ENCODE measurements around the gene NIM1K.
"Not testable (repeated sequence)": the region's sequence is repeated elsewhere in the genome, so short reads cannot be mapped to it uniquely, and the experiment has no call there.

Gene NIM1K

DNA sequence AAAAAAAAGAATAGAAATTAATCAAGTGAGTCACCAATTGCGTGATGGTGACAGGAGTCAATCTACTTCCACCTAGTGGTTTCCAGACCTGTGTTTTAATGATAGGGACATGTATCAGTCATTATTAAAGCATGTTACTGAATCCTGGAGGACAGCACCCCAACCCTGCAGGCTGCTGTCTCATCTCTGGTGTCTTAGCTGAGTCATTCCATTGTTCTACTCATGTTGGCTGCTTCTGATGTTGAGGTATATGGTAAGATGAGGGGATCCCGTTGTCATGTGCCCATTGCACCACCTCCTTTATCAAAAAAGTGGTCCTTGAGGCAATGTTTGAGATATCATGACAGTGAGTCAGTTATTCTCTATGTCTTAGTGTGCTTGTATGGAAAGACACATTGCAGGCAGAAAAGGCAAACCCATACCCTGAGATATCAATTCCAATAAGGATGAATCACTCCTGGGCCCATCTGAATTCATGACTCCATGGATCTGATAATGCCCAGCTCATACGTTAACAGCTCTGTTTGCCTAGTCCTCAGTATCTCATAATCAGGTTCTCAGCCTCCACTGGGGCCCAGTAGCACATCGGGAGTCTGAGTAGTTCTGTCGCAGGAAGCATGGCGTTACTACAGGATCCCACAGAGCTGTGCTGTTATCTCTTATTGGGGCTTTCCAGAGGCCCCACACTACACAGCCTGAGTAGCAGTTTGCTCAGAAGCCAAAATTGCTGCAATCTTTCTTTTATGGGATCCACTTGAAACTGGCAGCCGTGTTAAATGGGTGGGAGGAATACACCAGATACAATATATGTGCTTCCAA lies 90.0 kb downstream of the NIM1K start:
- no peak for DNase-seq (ENCODE audit: low spot score)

DNA sequence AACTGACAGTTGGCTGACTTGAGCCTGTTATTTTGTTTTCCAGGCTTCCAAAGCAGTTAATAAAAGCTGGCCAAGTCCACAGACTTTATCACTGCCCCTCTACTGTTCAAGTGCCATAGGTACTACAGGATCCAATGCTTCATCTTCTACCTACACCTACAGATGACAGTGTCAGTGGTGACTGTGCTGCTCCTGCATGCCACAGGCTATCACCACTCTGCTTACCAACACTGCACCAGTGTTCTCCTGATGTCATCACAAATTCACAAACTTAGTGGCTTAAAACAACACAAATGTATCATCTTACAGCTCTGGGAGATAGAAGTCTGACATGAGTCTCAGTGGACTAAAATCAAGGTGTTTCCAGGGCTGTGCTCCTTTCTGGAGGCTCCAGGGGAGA lies 94.6 kb downstream of the NIM1K start:
- DNase-seq (ENCODE audit: low spot score), result no peak

DNA sequence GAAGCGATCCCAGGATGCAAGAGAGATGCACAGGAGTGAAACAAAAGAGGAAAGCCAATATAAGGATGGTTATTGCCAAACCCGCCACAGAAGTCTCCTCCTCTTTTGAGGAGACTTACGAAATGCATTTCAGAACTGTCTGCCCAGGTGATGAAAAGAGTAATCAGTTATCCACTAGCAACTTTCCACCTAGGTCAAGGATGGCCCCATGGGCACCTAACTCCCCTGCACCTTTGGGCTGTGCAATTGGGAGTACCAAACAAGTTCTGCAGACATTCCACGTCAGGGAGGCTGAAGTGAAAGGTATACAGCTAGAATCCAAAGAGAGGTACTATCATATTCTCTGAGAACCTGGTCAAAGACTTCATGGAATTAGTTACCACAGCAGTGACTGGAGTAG lies 95.5 kb downstream of the NIM1K start:
- DNase-seq (ENCODE audit: low spot score), result no peak

- no peak for DNase-seq (ENCODE audit: low spot score)
Observed at GRCh38 chr5:43288269-43288831, 96.3 kb downstream of the NIM1K start.

GRCh38 chr5:43290726-43291125 lies 98.7 kb downstream of the NIM1K start:
- no peak for DNase-seq (ENCODE audit: low spot score)

GRCh38 chr5:43294226-43294625 lies 102.2 kb downstream of the NIM1K start:
- no peak for DNase-seq (ENCODE audit: low spot score)

- no peak for DNase-seq (ENCODE audit: low spot score)
Observed at GRCh38 chr5:43295202-43295601, 103.2 kb downstream of the NIM1K start.

GRCh38 chr5:43296835-43297234 lies 104.8 kb downstream of the NIM1K start:
- no peak for DNase-seq (ENCODE audit: low spot score)

DNA sequence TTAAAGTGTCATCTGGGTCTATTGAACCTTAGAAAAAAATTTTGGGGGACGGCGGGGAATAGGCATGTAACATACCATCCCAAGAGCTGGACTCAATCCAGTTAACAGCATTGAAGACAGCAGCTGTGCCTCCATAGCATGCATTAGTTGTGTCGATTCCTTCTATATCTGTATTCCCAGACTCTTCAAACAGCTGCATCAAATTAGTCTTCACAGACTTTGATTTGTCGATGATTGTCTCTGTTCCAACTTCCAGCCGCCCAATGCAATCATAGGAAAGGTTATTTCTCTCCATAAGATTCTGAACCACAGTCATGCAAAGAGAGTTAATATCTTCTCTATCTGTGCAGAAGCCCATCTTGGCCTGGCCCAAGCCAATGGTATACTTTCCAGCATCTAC lies 106.4 kb downstream of the NIM1K start:
- no peak for DNase-seq (ENCODE audit: low spot score)

DNA sequence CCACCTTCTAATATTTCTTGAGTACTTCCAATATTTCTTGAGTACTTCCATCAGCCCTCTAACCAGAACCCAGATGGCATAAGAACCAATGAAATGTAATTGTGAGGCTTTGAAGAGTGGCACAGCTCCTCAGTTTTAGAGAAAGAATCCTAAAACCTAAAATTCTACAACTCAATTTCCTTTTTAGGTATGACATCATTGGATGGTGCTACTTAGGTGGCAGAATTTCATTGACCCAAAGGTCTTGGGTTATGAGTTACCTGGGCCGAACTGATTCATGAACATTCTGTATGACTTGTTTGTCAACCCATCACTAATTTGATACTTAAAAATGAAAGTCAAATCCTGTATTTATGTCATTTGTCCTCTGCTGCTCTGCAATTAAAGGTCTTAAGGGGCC lies 108.1 kb downstream of the NIM1K start:
- no peak for DNase-seq (ENCODE audit: low spot score)

DNA sequence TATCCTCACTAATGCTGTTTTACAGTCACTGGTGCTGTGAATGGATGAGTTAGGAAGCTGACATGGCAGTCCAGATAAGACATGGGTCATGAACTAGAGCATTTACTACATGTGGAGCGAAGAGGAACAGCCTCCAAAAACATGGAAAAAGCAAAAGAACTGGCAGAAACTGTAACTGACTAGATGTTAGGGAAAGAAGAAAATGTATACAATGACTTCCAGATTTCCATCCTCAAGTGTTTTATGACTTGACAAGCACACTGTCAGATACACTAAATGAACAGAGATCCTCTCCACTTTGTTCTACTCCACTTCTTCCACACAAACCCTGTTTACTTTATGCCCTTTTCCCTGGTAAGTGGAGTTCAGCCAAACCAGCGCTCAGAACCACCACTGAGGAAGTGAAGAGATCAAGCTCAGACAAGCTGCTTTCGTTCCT lies 109.6 kb downstream of the NIM1K start:
- no peak for DNase-seq (ENCODE audit: low spot score)

DNA sequence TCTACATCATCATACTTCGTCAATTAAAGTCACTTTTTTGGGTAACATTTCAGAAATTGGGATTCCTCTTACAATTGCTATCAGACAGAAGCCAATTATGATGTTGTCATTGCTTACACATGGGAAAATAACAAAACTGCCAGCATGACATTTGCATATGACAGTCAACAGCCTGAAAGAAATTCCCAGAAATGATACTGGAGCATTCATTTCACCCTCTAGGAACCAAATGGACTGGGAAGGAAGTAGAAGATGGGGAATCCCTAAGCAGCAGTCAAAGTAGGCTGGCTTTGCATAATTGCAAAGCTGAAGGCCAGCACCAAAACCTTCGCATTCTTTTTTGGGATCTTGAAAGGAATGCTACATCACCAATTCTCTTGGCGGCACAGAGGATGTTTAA lies 110.5 kb downstream of the NIM1K start:
- no peak for DNase-seq (ENCODE audit: low spot score)

DNA sequence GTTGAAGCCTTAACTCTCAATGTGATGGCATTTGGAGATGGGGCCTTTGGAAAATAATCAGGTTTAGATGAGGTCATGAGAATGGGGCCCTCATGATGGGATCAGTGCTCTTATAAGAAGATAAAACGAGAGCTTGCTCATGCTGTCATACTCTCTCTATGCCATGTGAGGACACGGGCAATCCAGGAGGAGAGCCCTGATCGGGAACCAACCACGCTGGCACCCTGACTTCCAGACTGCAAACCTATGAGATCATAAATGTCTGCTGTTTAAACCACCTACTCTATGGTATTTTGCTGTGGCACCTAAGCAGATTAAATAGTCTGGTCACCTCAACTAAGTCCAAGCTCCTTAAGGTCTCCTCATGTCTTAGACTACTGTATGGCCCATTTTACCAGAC lies 111.2 kb downstream of the NIM1K start:
- DNase-seq (ENCODE audit: low spot score), result no peak

GRCh38 chr5:43304525-43304924 lies 112.5 kb downstream of the NIM1K start:
- DNase-seq (ENCODE audit: low spot score), result no peak

DNA sequence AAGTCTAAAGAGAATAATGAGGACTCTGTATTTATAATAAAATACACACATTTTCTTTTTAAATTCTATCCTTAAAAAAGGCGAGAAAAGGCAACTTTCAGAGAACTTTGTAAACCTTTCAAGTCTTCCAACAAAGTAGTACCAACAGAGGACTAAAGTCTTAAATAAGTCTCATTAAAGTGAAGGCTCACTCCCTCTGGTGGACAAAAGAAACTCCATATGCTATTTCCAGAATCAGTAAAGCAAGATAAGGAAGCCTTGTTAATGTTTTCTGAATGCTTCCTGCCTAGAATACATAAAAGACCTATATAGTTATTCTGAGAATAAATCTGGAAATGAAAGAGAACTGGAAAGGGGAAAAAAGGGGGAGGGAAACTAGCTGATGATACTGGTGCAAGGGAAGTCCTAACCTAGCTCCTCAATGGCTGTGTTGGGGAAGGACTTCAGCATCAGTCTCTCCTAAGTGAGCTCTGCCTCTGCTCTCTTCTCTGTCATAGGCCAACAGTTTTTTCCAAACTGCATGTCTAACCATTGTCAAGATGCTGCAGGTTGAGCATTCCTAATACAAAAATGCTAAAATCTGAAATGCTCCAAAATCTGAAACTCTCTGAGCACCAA lies 114.0 kb downstream of the NIM1K start:
- DNase-seq (ENCODE audit: low spot score), result peak; percentile 88

DNA sequence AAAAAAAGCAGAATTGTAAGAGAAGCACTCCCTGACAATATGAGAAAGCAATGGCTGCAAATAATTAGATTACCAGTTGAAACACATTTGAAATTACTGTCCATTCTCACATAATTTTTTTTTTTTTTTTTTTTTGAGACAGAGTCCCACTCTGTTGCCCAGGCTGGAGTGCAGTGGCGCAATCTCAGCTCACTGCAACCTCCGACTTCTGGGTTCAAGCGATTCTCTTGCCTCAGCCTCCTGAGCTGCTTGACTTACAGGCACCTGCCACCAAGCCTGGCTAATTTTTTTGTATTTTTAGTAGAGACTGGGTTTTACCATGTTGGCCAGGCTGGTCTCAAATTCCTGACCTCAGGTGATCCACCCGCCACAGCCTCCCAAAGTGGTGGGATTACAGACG lies 114.9 kb downstream of the NIM1K start:
- DNase-seq (ENCODE audit: low spot score), result not testable (repeated sequence)

- no peak for DNase-seq (ENCODE audit: low spot score)
Observed at GRCh38 chr5:43309122-43309521, 117.1 kb downstream of the NIM1K start.

- DNase-seq (ENCODE audit: low spot score), result no peak
Observed at GRCh38 chr5:43309637-43310036, 117.6 kb downstream of the NIM1K start.

- DNase-seq (ENCODE audit: low spot score), result no peak
Observed at GRCh38 chr5:43312076-43312661, 120.1 kb downstream of the NIM1K start.

GRCh38 chr5:43312699-43313034 lies 120.6 kb downstream of the NIM1K start:
- DNase-seq (ENCODE audit: low spot score), result peak; percentile 52

DNA sequence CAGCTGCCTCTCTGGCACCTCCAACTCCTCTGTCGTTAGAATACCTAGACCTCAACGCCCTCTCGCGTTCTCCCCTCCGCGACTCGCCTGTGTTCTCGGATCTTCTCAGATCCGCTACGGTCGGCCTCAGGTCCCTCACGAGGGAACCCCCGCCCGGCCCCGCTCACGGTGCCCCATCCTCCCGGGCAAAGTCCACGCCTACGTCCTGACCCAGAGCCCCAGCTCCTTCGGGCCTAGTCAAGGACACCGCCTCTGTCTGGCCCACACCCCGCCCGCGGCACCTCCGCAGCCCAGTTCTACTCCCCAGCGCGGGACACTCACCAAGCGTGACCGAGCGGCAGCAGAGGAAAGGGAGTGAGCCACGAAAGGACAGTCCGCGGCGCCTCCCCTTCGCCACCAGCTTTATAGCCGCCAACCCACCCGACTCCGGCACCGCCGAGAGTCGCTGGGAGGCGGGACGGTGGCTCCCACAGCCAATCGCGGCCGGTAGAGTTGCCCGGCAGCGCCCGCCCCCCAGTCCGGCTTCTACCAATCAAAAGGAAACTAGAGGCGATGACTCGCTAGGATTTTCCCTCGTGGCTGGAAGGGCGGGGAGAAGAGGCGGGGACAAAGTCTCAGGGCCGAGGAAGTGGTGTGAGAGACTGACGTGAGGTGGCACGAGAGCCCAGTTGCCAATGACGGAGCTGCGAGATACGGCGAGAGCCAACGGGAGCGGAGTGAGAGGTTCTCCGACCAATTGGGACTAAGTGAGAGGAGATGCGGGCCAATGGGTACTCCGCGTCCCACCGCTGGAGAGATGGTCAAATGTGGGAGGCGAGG lies 121.2 kb downstream of the NIM1K start, which contains the start of gene HMGCS1:
Gene HMGCS1 (minus strand): TSS at position 378 of the 819 bp plus-strand sequence. CDS start 14,447 bp downstream, outside the sequence.
- peak; percentile 100 for DNase-seq (ENCODE audit: low spot score)

DNA sequence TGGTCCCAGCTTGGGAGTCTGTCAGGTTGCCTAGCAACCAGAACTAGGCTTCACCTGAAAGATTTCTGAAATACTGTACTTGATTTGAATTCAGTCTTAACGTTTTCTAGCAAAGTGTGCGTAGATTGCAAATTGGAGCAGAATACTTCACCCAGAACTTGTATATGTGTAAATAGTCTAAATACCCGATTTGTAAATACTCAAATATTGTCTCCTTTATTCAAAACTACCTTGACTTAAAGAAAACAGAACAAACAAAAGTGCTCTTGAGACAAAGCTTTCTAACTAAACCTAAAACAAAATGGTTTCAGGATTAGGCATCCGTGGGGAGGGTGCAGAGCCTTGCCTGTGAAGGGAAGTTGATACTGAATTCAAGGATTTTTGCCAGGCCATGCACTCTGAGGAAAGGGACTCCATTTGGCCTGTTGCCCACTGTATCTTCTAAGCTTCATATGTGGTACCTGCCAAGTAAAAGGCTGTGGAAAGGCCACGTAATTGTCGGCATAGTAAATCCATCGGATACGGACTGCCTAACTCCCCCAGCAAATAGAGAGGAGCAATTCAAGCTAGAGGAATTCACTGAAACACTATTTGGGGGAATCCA lies 121.9 kb downstream of the NIM1K start:
- no peak for DNase-seq (ENCODE audit: low spot score)
